Transverse colon (tissue), 3 donors: ENCODE data around the gene DDI1.

ENCODE experiments used
- CTCF ChIP-seq, 5 experiments: fragments of 200-600 bp in 3 of 5; fragments of 450-650 bp in 2 of 5; sonication (generic) in 3 of 5; IDR thresholded peaks; 1 replicate in 2 of 5; 2 replicates in 3 of 5; pipeline ENCODE4 v1.5.1; 2016 to 2017; ENCODE audit warnings: antibody characterized with exemption in 5 of 5, inconsistent platforms in 3 of 5, mild to moderate bottlenecking in 2 of 5, moderate library complexity in 1 of 5
- POLR2A ChIP-seq: fragments of 450-650 bp; IDR thresholded peaks from one replicate; pipeline ENCODE4 v1.6.1; 2016; ENCODE audit warnings: antibody characterized with exemption, mild to moderate bottlenecking, moderate library complexity

GRCh38 chr11:103987629-103988594, 48.5 kb upstream of the DDI1 start:
- TF ChIP-seq CTCF (IDR thresholded peaks at IDR 0.05) (no peak), POLR2A (no peak)
